ENCODE data around the gene POLR3A. TPM values are rescaled to one million over a fixed set of nuclear protein-coding genes. Genes with fewer than 3 reads are reported as not detected.

Gene POLR3A
- polyA plus RNA-seq, 1 donor (not counting 4 experiments of a cell fraction or from before 2014, with no cell fraction given) = 15.5 TPM

GRCh38 chr10:78045237-78045636 lies 15.9 kb upstream of the POLR3A start:
- Histone ChIP-seq H3K9me3 (ENCODE audit: control insufficient read depth, low read depth, low read length) (no peaks in the 10 kb centered on the region), H3K4me2 (ENCODE audit: control insufficient read depth, extremely low read depth, insufficient read depth, low read depth, low read length) (no peak overlapping the region), H3K36me3 (ENCODE audit: control insufficient read depth in 2 of 2, extremely low read depth in 1 of 2, insufficient read depth in 2 of 2, low read length in 2 of 2) (peaks cover 21 to 27% of the 10 kb centered on the region in 2 experiments), H3K9ac (ENCODE audit: control insufficient read depth, extremely low read depth, insufficient read depth, low read length) (no peak overlapping the region), H3K9me1 (ENCODE audit: control insufficient read depth, extremely low read depth, insufficient read depth, low read length) (peaks cover 8% of the 10 kb centered on the region), H2AFZ (ENCODE audit: control insufficient read depth, low read length) (no peak overlapping the region), H3K4me1 (ENCODE audit: control insufficient read depth, extremely low read depth, insufficient read depth, low read length) (peaks cover 9% of the 10 kb centered on the region), H3K4me3 (ENCODE audit: control insufficient read depth in 2 of 3, extremely low read depth in 1 of 3, insufficient read depth in 2 of 3, low read depth in 1 of 3, low read length in 3 of 3) (no peak overlapping the region), H3K27me3 (ENCODE audit: control insufficient read depth, extremely low read depth, insufficient read depth, low read length) (no peaks in the 10 kb centered on the region), H3K79me2 (ENCODE audit: control insufficient read depth, insufficient read depth, low read length) (peaks cover 12% of the 10 kb centered on the region), H3K27ac (ENCODE audit: control insufficient read depth, insufficient read depth, low read length) (no peak overlapping the region), H4K20me1 (ENCODE audit: control insufficient read depth, extremely low read depth, insufficient read depth, low read length) (peaks cover 30% of the 10 kb centered on the region)
- dilution Hi-C loops (cut with MboI; ENCODE audit: extremely low pct_ligation_motif_present, low sequenced_read_pairs) = no loop called here
- DNase-seq (ENCODE audit: low read depth, low spot score) = no peak
- no peak for TF ChIP-seq EZH2 (IDR thresholded peaks at IDR 0.05; ENCODE audit: low read length)
- TF ChIP-seq CTCF (optimal IDR thresholded peaks at IDR 0.05 in 1 of 3, IDR thresholded peaks at IDR 0.05 in 1 of 3, conservative IDR thresholded peaks at IDR 0.05 in 1 of 3; ENCODE audit: extremely low read depth in 1 of 3, insufficient read depth in 2 of 3, low read length in 3 of 3) = no peak
- no peak for FAIRE-seq

GRCh38 chr10:78044699-78045098 lies 15.4 kb upstream of the POLR3A start:
- H3K9me1 ChIP-seq (ENCODE audit: control insufficient read depth, extremely low read depth, insufficient read depth, low read length) = peaks cover 8% of the 10 kb centered on the region
- no peak for TF ChIP-seq EZH2 (IDR thresholded peaks at IDR 0.05; ENCODE audit: low read length)
- TF ChIP-seq CTCF (optimal IDR thresholded peaks at IDR 0.05 in 1 of 3, IDR thresholded peaks at IDR 0.05 in 1 of 3, conservative IDR thresholded peaks at IDR 0.05 in 1 of 3; ENCODE audit: extremely low read depth in 1 of 3, insufficient read depth in 2 of 3, low read length in 3 of 3) = no peak
- dilution Hi-C loops (cut with MboI; ENCODE audit: extremely low pct_ligation_motif_present, low sequenced_read_pairs) = no loop called here
- peaks cover 9% of the 10 kb centered on the region for H3K4me1 ChIP-seq (ENCODE audit: control insufficient read depth, extremely low read depth, insufficient read depth, low read length)
- peaks cover 24 to 32% of the 10 kb centered on the region in 2 experiments for H3K36me3 ChIP-seq (ENCODE audit: control insufficient read depth in 2 of 2, extremely low read depth in 1 of 2, insufficient read depth in 2 of 2, low read length in 2 of 2)
- no peak overlapping the region for H3K4me2 ChIP-seq (ENCODE audit: control insufficient read depth, extremely low read depth, insufficient read depth, low read depth, low read length)
- DNase-seq (ENCODE audit: low read depth, low spot score) (no peak), FAIRE-seq (no peak)
- H2AFZ ChIP-seq (ENCODE audit: control insufficient read depth, low read length) = no peak overlapping the region
- H3K79me2 ChIP-seq (ENCODE audit: control insufficient read depth, insufficient read depth, low read length) = peaks cover 16% of the 10 kb centered on the region
- H4K20me1 ChIP-seq (ENCODE audit: control insufficient read depth, extremely low read depth, insufficient read depth, low read length) = peaks cover 34% of the 10 kb centered on the region
- no peaks in the 10 kb centered on the region for H3K27me3 ChIP-seq (ENCODE audit: control insufficient read depth, extremely low read depth, insufficient read depth, low read length)
- no peak overlapping the region for H3K9ac ChIP-seq (ENCODE audit: control insufficient read depth, extremely low read depth, insufficient read depth, low read length)
- no peak overlapping the region for H3K4me3 ChIP-seq (ENCODE audit: control insufficient read depth in 2 of 3, extremely low read depth in 1 of 3, insufficient read depth in 2 of 3, low read depth in 1 of 3, low read length in 3 of 3)
- H3K27ac ChIP-seq (ENCODE audit: control insufficient read depth, insufficient read depth, low read length) = no peak overlapping the region
- no peaks in the 10 kb centered on the region for H3K9me3 ChIP-seq (ENCODE audit: control insufficient read depth, low read depth, low read length)

Data from keratinocyte (primary cell).